ENCODE results near the gene GSG1L. TPM values are rescaled to one million over a fixed set of nuclear protein-coding genes. Genes with fewer than 3 reads are reported as not detected.

GSG1L gene
- total RNA-seq, 1 experiment from 2014 or later: not detected

DNA sequence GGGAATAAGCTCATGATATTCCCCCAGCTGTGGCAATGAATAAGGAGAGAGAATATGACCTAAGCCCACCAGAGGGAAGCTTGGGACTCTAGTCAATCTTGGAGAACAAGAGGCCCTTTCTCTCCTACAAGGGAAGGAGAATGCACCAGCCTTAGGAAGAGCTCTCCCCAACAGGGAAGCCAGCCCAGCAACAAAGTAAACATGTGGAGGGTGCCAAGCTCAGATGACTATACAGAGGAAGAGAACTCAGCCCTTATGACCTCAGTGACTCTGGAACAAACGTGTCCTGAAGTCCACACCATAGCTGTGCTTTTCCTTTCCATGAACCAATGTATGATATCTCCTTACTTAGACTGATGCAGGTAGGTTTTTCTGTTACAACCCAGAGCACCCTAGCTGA is 219.7 kb downstream of the GSG1L start:
- intact Hi-C loops (cut with micrococcal nuclease; ENCODE audit: unreplicated experiment): no loop called here
- Mint-ChIP-seq H3K36me3 (ENCODE audit: insufficient read depth, unreplicated experiment) (no peaks in the 10 kb centered on the region), H3K9me3 (ENCODE audit: low read depth, unreplicated experiment) (peaks cover 3% of the 10 kb centered on the region), H3K27me3 (ENCODE audit: unreplicated experiment) (peaks cover 75% of the 10 kb centered on the region), H3K27ac (ENCODE audit: unreplicated experiment) (no peak overlapping the region), H3K4me1 (ENCODE audit: low read depth, unreplicated experiment) (no peaks in the 10 kb centered on the region), H3K4me3 (ENCODE audit: low read depth, unreplicated experiment) (no peak overlapping the region)
- no TSS peak for BruUV-seq (replicated peaks)
- TF ChIP-seq, protein P1, sequence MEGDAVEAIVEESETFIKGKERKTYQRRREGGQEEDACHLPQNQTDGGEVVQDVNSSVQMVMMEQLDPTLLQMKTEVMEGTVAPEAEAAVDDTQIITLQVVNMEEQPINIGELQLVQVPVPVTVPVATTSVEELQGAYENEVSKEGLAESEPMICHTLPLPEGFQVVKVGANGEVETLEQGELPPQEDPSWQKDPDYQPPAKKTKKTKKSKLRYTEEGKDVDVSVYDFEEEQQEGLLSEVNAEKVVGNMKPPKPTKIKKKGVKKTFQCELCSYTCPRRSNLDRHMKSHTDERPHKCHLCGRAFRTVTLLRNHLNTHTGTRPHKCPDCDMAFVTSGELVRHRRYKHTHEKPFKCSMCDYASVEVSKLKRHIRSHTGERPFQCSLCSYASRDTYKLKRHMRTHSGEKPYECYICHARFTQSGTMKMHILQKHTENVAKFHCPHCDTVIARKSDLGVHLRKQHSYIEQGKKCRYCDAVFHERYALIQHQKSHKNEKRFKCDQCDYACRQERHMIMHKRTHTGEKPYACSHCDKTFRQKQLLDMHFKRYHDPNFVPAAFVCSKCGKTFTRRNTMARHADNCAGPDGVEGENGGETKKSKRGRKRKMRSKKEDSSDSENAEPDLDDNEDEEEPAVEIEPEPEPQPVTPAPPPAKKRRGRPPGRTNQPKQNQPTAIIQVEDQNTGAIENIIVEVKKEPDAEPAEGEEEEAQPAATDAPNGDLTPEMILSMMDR (IDR thresholded peaks at IDR 0.05; ENCODE audit: unreplicated experiment): no peak
- CTCF ChIA-PET: interaction anchor here (0.6 to 1.6 kb wide), 2 partner anchors 13 to 605 kb away, joined by 3 read pairs; no protein-coding TSS in a partner anchor
- no peak for DNase-seq

DNA sequence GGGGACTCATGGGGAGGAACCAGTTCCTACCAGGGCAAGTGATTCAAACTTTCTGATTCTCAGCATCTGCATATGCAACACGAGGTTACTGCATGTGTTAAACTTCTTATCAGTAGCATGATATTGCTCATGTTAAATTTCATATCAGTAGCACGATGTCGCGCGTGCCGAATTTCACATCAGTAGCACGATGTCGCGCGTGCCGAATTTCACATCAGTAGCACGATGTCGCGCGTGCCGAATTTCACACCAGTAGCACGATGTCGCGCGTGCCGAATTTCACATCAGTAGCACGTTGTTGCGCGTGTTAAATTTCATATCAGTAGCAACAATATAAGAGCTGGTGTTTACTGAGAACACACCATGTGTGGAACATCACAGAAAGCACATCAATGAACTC is 221.6 kb downstream of the GSG1L start:
- H3K4me3 Mint-ChIP-seq (ENCODE audit: low read depth, unreplicated experiment): no peak overlapping the region
- no TSS peak for BruUV-seq (replicated peaks)
- no peak overlapping the region for H3K27ac Mint-ChIP-seq (ENCODE audit: unreplicated experiment)
- no peaks in the 10 kb centered on the region for H3K4me1 Mint-ChIP-seq (ENCODE audit: low read depth, unreplicated experiment)
- TF ChIP-seq, protein P1 (IDR thresholded peaks at IDR 0.05; ENCODE audit: unreplicated experiment): no peak
- H3K27me3 Mint-ChIP-seq (ENCODE audit: unreplicated experiment): peaks cover 72% of the 10 kb centered on the region
- peaks cover 3% of the 10 kb centered on the region for H3K9me3 Mint-ChIP-seq (ENCODE audit: low read depth, unreplicated experiment)
- no peak for DNase-seq
- intact Hi-C loops (cut with micrococcal nuclease; ENCODE audit: unreplicated experiment): no loop called here
- H3K36me3 Mint-ChIP-seq (ENCODE audit: insufficient read depth, unreplicated experiment): no peaks in the 10 kb centered on the region
- CTCF ChIA-PET: interaction anchor here (0.7 to 1.6 kb wide), 2 partner anchors 15 to 404 kb away, joined by 3 read pairs; no protein-coding TSS in a partner anchor

DNA sequence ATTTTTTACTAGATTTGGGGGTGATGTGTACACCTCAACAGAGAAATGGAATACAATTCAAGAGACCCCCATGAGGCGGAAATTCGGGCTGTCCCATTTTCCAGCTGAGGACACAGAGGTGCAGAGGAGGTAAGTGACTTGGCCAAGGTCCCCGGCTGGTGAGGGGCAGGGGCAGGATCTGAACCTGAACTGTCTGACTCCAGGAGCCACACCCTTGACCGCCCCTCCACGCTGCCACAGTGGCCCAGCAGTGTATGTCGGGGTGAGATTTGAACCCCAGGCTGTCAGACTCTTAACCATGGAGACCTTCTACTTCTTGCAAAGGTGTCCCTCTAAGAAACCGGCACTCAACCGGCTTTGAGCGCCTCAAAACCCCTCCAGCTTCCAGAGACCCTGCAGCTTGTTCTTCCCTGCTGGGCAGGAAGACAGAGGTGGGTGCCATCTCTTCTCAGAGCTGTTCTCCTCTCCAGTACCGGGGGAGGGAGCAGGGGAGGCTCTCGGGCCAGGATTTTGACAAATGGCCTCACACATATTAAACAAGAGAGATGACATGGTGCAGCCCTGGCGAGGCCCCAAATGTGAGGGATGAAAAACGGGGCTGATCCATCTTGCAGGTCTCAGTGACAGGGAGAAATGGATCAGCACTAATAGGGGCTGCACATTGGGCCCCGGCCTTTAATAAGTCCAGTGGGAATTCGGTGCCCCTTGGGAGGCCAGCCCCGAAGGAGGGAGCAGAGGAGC is 222.3 kb downstream of the GSG1L start:
- Mint-ChIP-seq H3K36me3 (ENCODE audit: insufficient read depth, unreplicated experiment) (no peaks in the 10 kb centered on the region), H3K4me3 (ENCODE audit: low read depth, unreplicated experiment) (no peak overlapping the region), H3K9me3 (ENCODE audit: low read depth, unreplicated experiment) (peaks cover 3% of the 10 kb centered on the region), H3K27ac (ENCODE audit: unreplicated experiment) (no peak overlapping the region), H3K27me3 (ENCODE audit: unreplicated experiment) (peaks cover 79% of the 10 kb centered on the region), H3K4me1 (ENCODE audit: low read depth, unreplicated experiment) (no peaks in the 10 kb centered on the region)
- TF ChIP-seq, protein P1 (IDR thresholded peaks at IDR 0.05; ENCODE audit: unreplicated experiment): no peak
- intact Hi-C loops (cut with micrococcal nuclease; ENCODE audit: unreplicated experiment): no loop called here
- no TSS peak for BruUV-seq (replicated peaks)
- CTCF ChIA-PET: no interaction called here
- no peak for DNase-seq

DNA sequence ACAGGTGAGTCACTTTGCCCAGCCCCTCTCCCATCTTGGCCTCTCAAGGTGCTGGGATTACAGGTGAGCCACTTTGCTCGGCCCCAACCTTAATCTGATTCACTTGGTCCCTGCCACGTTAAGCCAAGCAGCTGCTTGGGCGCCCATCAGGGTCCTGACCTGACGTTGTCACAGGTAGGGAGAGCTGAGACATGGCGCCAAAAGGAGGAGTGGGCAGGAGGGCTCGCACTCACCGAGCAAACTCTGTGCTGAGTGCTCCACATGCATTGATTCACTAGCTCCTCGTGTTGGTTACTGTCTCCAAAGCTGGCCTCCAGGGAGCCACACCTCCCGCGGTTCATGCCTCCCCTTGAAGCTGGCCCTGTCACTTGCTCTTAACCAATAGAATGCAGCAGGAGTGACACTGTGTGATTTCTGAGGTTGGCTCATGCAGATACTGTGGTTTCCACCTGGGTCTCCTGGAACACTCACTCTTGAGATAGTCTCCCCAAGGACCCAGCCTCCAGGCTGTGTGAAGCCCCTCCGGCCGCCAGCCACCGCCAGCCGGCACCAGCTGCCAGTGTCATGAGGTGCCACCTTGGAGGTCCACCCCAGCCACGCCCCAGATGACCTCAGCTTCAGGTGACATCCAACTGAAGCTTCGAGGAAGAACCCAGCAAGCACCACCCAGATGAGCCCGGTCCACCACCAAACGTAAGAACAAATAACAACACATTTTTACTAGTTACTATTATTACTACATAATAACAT is 223.0 kb downstream of the GSG1L start:
- Mint-ChIP-seq H3K27ac (ENCODE audit: unreplicated experiment) (no peak overlapping the region), H3K4me1 (ENCODE audit: low read depth, unreplicated experiment) (no peaks in the 10 kb centered on the region)

More for the DNA sequence above, 223.0 kb downstream of the GSG1L start:
- no peak for DNase-seq
- BruUV-seq (replicated peaks): no TSS peak
- TF ChIP-seq, protein P1 (IDR thresholded peaks at IDR 0.05; ENCODE audit: unreplicated experiment): no peak
- peaks cover 83% of the 10 kb centered on the region for H3K27me3 Mint-ChIP-seq (ENCODE audit: unreplicated experiment)
- CTCF ChIA-PET: no interaction called here
- H3K36me3 Mint-ChIP-seq (ENCODE audit: insufficient read depth, unreplicated experiment): no peaks in the 10 kb centered on the region
- intact Hi-C loops (cut with micrococcal nuclease; ENCODE audit: unreplicated experiment): no loop called here
- H3K4me3 Mint-ChIP-seq (ENCODE audit: low read depth, unreplicated experiment): no peak overlapping the region
- no peaks in the 10 kb centered on the region for H3K9me3 Mint-ChIP-seq (ENCODE audit: low read depth, unreplicated experiment)
